Gastroesophageal sphincter (tissue), 4 donors: ENCODE data around the gene ARHGEF11. TPM values are rescaled to one million over a fixed set of nuclear protein-coding genes. Genes with fewer than 3 reads are reported as not detected.

Source experiments
- ATAC-seq: fragments of 150-250 bp; one replicate; pipeline ENCODE4 v1.9.1; 2016; ENCODE audit warnings: mild to moderate bottlenecking, moderate library complexity
- H3K27ac ChIP-seq, 4 donors: fragments of 200-600 bp; sonication (generic) in 3 of 4; 1 replicate in 3 of 4; 2 replicates in 1 of 4; pipeline ENCODE4 v1.5.1; 2016 to 2019
- H3K27me3 ChIP-seq: fragments of 200-600 bp; sonication (generic); one replicate; pipeline ENCODE4 v1.5.1; 2019
- H3K36me3 ChIP-seq, 2 donors: fragments of 200-600 bp; sonication (generic); one replicate each; pipeline ENCODE4 v1.5.1; 2019; ENCODE audit warnings: control low read depth in 1 of 2
- H3K4me1 ChIP-seq, 3 donors: fragments of 200-600 bp; sonication (generic); 1 replicate in 2 of 3; 2 replicates in 1 of 3; pipeline ENCODE4 v1.5.1; 2016 to 2019; ENCODE audit warnings: control low read depth in 2 of 3
- H3K4me3 ChIP-seq, 2 donors: fragments of 200-600 bp; sonication (generic); one replicate each; pipeline ENCODE4 v1.5.1; 2019; ENCODE audit warnings: mild to moderate bottlenecking in 1 of 2, moderate library complexity in 1 of 2
- H3K9me3 ChIP-seq, 3 donors: fragments of 200-600 bp; sonication (generic); one replicate each; pipeline ENCODE4 v1.5.1; 2017 to 2019; ENCODE audit warnings: control low read depth in 2 of 3
- CTCF ChIP-seq, 4 experiments: fragments of 200-600 bp in 2 of 4; fragments of 450-650 bp in 2 of 4; sonication (generic) in 1 of 4; IDR thresholded peaks; one replicate each; pipeline ENCODE4 v1.5.1; 2017 to 2019; ENCODE audit warnings: antibody characterized with exemption in 4 of 4, mild to moderate bottlenecking in 2 of 4, moderate library complexity in 2 of 4
- EP300 ChIP-seq: sonication (generic); formaldehyde crosslinking; IDR thresholded peaks from one replicate; pipeline ENCODE4 v1.6.1; 2017; ENCODE audit warnings: antibody characterized with exemption, mild to moderate bottlenecking
- POLR2A ChIP-seq, 2 donors: fragments of 450-650 bp; IDR thresholded peaks; one replicate each; pipeline ENCODE4 v1.6.1; 2017; ENCODE audit warnings: antibody characterized with exemption in 2 of 2, mild to moderate bottlenecking in 2 of 2, moderate library complexity in 1 of 2
- POLR2AphosphoS5 ChIP-seq: sonication (generic); formaldehyde crosslinking; IDR thresholded peaks from one replicate; pipeline ENCODE4 v1.6.1; 2017; ENCODE audit warnings: antibody characterized with exemption
- WGBS, 2 donors: methylation state at CpG; one replicate each; pipeline ENCODE4 v1.1.5; 2018; ENCODE audit warnings: low coverage in 1 of 2; 5-methylcytosine and 5-hydroxymethylcytosine counted together
- total RNA-seq, 4 donors: library from RNA; depleted of rRNA; stranded (reverse); fragments of >200 nt; gene quantifications; one replicate each; pipeline ENCODE4 v1.1.0, GENCODE V29; 2016

ARHGEF11 gene
- total RNA-seq, 4 donors from 2014 or later, result 28.5 to 51.7 (median 37.3) TPM

- H3K4me3 ChIP-seq, result no peak overlapping the region
- peaks cover 0 to 32% (median 10%) of the 10 kb centered on the region in 3 donors for H3K4me1 ChIP-seq
- H3K27me3 ChIP-seq, result peaks cover 54% of the 10 kb centered on the region
- H3K36me3 ChIP-seq, result no peaks in the 10 kb centered on the region
- no peak for TF ChIP-seq POLR2AphosphoS5
- no peak for TF ChIP-seq POLR2A (IDR thresholded peaks at IDR 0.05)
- TF ChIP-seq CTCF (IDR thresholded peaks at IDR 0.05), result peak in 3 of 4 experiments; percentile 60 to 81 (median 63)
- no peak for TF ChIP-seq EP300
- WGBS, 2 donors, result 34 to 39% methylated on average over 7 to 8 of the region's 8 CpGs
- no peak overlapping the region for H3K27ac ChIP-seq
- H3K9me3 ChIP-seq, result no peaks in the 10 kb centered on the region
- ATAC-seq, result peak; percentile 35
Measured at GRCh38 chr1:156889802-156890580, 155.6 kb downstream of the ARHGEF11 start.

GRCh38 chr1:156887734-156888133, 157.8 kb downstream of the ARHGEF11 start:
- Histone ChIP-seq H3K4me1 (peaks cover 0 to 9% (median 0%) of the 10 kb centered on the region in 3 donors), H3K27ac (no peak overlapping the region), H3K9me3 (no peaks in the 10 kb centered on the region), H3K4me3 (no peak overlapping the region), H3K27me3 (peaks cover 48% of the 10 kb centered on the region), H3K36me3 (no peaks in the 10 kb centered on the region)
- ATAC-seq, result no peak
- WGBS, 2 donors, result 43% methylated on average over 4 of the region's 6 CpGs; no CpG with 5 or more reads in 1 of the 2 donors
- TF ChIP-seq CTCF (IDR thresholded peaks at IDR 0.05) (no peak), POLR2A (IDR thresholded peaks at IDR 0.05) (no peak), POLR2AphosphoS5 (no peak), EP300 (no peak)

DNA sequence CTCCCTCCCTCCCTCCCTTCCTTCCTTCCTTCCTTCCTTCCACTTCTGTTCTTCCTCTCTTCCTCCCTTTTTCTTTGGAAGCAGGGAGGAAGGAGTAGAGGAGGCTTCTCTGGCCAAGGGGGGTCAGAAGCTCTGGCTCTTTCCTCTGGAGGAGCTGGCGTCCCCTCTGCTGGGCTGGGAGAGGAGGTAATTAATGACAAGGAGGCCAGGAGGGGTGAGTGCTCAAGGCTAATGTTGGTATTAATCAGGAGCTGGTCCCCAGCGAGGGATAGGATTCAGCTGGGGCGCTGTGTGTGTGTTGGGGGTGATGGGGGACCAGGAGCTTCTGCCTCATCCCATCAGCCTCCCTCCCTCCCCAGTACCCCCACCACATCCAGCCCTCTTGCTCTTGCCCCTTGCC, 158.2 kb downstream of the ARHGEF11 start:
- Histone ChIP-seq H3K9me3 (no peaks in the 10 kb centered on the region), H3K4me3 (no peak overlapping the region), H3K27me3 (peaks cover 49% of the 10 kb centered on the region), H3K4me1 (peaks cover 0 to 5% (median 0%) of the 10 kb centered on the region in 3 donors), H3K27ac (no peak overlapping the region), H3K36me3 (no peaks in the 10 kb centered on the region)
- ATAC-seq, result no peak
- WGBS, 2 donors, result no CpG with 5 or more reads among the region's 3 CpGs
- TF ChIP-seq CTCF (IDR thresholded peaks at IDR 0.05) (no peak), POLR2A (IDR thresholded peaks at IDR 0.05) (no peak), POLR2AphosphoS5 (no peak), EP300 (no peak)

DNA sequence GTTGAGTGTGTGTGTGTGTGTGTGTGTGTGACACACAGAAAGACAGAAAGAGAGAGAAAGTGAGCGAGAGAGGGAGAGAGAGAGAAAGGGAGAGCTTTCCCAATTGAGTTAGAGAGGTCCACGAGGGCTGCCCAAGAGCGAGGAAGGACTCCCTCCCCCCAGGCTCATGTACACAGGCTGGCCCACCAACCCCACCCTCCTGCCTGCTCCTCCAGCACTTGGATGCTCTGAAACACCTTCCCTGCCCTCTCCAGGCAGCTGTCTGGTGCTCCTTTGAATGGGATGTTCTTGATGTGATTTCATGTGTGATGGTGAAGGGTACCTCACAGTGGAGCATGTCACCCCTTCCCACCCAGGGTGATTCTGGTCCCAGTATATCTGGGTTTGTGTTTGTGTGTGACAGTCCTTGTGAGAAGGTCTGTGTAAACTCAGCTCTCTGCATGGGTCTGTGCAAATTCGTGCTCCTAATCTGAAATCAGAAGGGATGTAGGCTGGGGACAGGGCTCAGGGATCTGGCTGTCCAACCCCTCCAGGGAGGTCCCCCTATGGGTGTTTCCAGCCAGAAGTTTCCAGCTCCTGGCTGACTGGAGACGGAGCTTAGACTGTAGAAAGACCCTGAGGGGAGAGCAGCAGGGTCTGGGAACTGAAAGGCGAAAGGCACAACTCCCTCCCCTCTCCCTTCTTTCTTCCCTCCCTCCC, 158.8 kb downstream of the ARHGEF11 start:
- no peak for ATAC-seq
- peaks cover 55% of the 10 kb centered on the region for H3K27me3 ChIP-seq
- H3K4me1 ChIP-seq, result no peaks in the 10 kb centered on the region
- no peak for TF ChIP-seq CTCF (IDR thresholded peaks at IDR 0.05)
- TF ChIP-seq POLR2A (IDR thresholded peaks at IDR 0.05), result no peak
- no peak for TF ChIP-seq EP300
- TF ChIP-seq POLR2AphosphoS5, result no peak
- no peak overlapping the region for H3K27ac ChIP-seq
- H3K9me3 ChIP-seq, result no peaks in the 10 kb centered on the region
- H3K36me3 ChIP-seq, result no peaks in the 10 kb centered on the region
- no peak overlapping the region for H3K4me3 ChIP-seq
- 10 to 62% methylated on average over 2 to 5 of the region's 6 CpGs for WGBS, 2 donors
